HEK293 (cell line): ENCODE results near the gene LDHAL6B.

Experiments used
- CTCF ChIP-seq: fragments of 450-650 bp; formaldehyde crosslinking; IDR thresholded peaks from 2 replicates; pipeline ENCODE4 v1.5.1; 2016; ENCODE audit warnings: missing biosample characterization, missing genetic modification characterization
- KLF9 ChIP-seq: fragments of 450-650 bp; formaldehyde crosslinking; IDR thresholded peaks from 2 replicates; pipeline ENCODE4 v1.5.1; 2016; ENCODE audit warnings: missing biosample characterization, missing genetic modification characterization, low read depth
- PATZ1 ChIP-seq: fragments of 450-650 bp; formaldehyde crosslinking; IDR thresholded peaks from 2 replicates; pipeline ENCODE4 v1.5.1; 2016; ENCODE audit warnings: missing biosample characterization, missing genetic modification characterization
- REST ChIP-seq: fragments of 450-650 bp; formaldehyde crosslinking; IDR thresholded peaks from 2 replicates; pipeline ENCODE4 v1.5.1; 2016; ENCODE audit warnings: missing biosample characterization, missing genetic modification characterization
- YY1 ChIP-seq: fragments of 450-650 bp; formaldehyde crosslinking; IDR thresholded peaks from 2 replicates; pipeline ENCODE4 v1.5.1; 2018; ENCODE audit warnings: missing biosample characterization, missing genetic modification characterization
- ZBTB44 ChIP-seq: fragments of 450-650 bp; IDR thresholded peaks from 2 replicates; pipeline ENCODE4 v1.5.1; 2018; ENCODE audit warnings: missing biosample characterization, mild to moderate bottlenecking, missing genetic modification characterization
- ZFP3 ChIP-seq: fragments of 450-650 bp; formaldehyde crosslinking; IDR thresholded peaks from 2 replicates; pipeline ENCODE4 v1.5.1; 2016; ENCODE audit warnings: low read depth, missing biosample characterization, missing genetic modification characterization
- ZNF324 ChIP-seq: fragments of 450-650 bp; formaldehyde crosslinking; IDR thresholded peaks from 2 replicates; pipeline ENCODE4 v1.5.1; 2016; ENCODE audit warnings: missing biosample characterization, missing genetic modification characterization
- ZNF350 ChIP-seq: fragments of 450-650 bp; formaldehyde crosslinking; IDR thresholded peaks from 2 replicates; pipeline ENCODE4 v1.5.0; 2017; ENCODE audit warnings: missing biosample characterization, mild to moderate bottlenecking, missing genetic modification characterization
- ZSCAN23 ChIP-seq: fragments of 450-650 bp; formaldehyde crosslinking; IDR thresholded peaks from 2 replicates; pipeline ENCODE4 v1.5.1; 2016; ENCODE audit warnings: missing biosample characterization, missing genetic modification characterization
- TF ChIP-seq, protein P1 (sequence below): fragments of 450-650 bp; formaldehyde crosslinking; IDR thresholded peaks from 2 replicates; pipeline ENCODE4 v1.5.1; 2017; ENCODE audit warnings: missing biosample characterization, missing genetic modification characterization

DNA sequence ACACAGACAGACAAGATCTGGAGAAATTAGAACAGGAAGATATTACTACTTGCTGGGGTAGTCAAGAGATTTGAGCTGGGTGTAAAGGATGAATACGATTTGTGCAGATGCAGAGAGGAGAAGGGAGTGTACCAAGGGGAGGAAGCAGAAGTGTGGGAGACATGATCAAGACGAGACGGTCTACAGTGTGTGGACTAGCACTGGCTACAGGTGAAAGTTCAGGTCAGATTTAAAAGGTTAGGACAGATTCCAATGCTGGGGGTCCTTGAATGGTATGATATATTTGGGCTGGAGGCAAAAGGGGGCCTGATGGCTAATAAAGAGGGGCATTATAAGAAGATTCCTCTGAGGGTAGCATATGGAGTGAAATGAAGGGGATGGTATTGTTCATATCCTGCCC is 12.1 kb downstream of the LDHAL6B start:
- TF ChIP-seq ZNF324 (tag by site-specific recombination) (no peak), ZSCAN23 (tag by site-specific recombination) (no peak), ZFP3 (no peak), YY1 (no peak), CTCF (tag by site-specific recombination) (no peak), REST (tag by site-specific recombination) (no peak), ZBTB44 (tag by site-specific recombination) (no peak), ZNF350 (no peak), KLF9 (tag by site-specific recombination) (no peak), PATZ1 (tag by site-specific recombination) (no peak)
- TF ChIP-seq, protein P1, sequence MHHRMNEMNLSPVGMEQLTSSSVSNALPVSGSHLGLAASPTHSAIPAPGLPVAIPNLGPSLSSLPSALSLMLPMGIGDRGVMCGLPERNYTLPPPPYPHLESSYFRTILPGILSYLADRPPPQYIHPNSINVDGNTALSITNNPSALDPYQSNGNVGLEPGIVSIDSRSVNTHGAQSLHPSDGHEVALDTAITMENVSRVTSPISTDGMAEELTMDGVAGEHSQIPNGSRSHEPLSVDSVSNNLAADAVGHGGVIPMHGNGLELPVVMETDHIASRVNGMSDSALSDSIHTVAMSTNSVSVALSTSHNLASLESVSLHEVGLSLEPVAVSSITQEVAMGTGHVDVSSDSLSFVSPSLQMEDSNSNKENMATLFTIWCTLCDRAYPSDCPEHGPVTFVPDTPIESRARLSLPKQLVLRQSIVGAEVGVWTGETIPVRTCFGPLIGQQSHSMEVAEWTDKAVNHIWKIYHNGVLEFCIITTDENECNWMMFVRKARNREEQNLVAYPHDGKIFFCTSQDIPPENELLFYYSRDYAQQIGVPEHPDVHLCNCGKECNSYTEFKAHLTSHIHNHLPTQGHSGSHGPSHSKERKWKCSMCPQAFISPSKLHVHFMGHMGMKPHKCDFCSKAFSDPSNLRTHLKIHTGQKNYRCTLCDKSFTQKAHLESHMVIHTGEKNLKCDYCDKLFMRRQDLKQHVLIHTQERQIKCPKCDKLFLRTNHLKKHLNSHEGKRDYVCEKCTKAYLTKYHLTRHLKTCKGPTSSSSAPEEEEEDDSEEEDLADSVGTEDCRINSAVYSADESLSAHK = no peak
